K562 (cell line): ENCODE results near the gene ETV7.

Experiments
- ARHGAP35 ChIP-seq: fragments of 450-650 bp; IDR thresholded peaks from 2 replicates; pipeline ENCODE4 v1.6.1; 2018; ENCODE audit not compliant: partially characterized antibody
- ESRRA ChIP-seq: fragments of 450-650 bp; IDR thresholded peaks from 2 replicates; pipeline ENCODE4 v1.6.1; 2014; ENCODE audit warnings: low read depth, mild to moderate bottlenecking, moderate library complexity, borderline replicate concordance
- FOXA1 ChIP-seq: fragments of 450-650 bp; IDR thresholded peaks from 2 replicates; pipeline ENCODE4 v1.6.1; 2016; ENCODE audit warnings: mild to moderate bottlenecking, borderline replicate concordance
- PHF20 ChIP-seq: fragments of 450-650 bp; IDR thresholded peaks from 2 replicates; pipeline ENCODE4 v1.6.1; 2018; ENCODE audit not compliant: partially characterized antibody
- RAD21 ChIP-seq, 2 experiments: fragments of 250-450 bp in 1 of 2; fragments of 450-650 bp in 1 of 2; sonication (Bioruptor Pico) in 1 of 2; formaldehyde crosslinking in 1 of 2; IDR thresholded peaks in 1 of 2; conservative IDR thresholded peaks in 1 of 2; 2 replicates each; pipeline versions ENCODE4 v1.4.0 to v1.8.0; 2020 to 2022; ENCODE audit warnings: mild to moderate bottlenecking in 2 of 2, moderate library complexity in 1 of 2
- RFX5 ChIP-seq: IDR thresholded peaks from 2 replicates; pipeline ENCODE4 v1.6.1; 2011; ENCODE audit warnings: low read depth, mild to moderate bottlenecking, improper control_type of control experiment, low read length
- TAF7 ChIP-seq: fragments of 450-650 bp; IDR thresholded peaks from 2 replicates; pipeline ENCODE4 v1.6.1; 2016; ENCODE audit warnings: missing genetic modification characterization, missing compliant biosample characterization
- ZNF778 ChIP-seq: fragments of 450-650 bp; formaldehyde crosslinking; IDR thresholded peaks from 2 replicates; pipeline ENCODE4 v1.4.0; 2020; ENCODE audit warnings: mild to moderate bottlenecking, moderate library complexity
- TF ChIP-seq, protein P1 (sequence below), 3 experiments: IDR thresholded peaks in 2 of 3; conservative IDR thresholded peaks in 1 of 3; 2 replicates each; pipeline ENCODE4 v1.5.1; 2011 to 2012; ENCODE audit warnings: low read length in 3 of 3, mild to moderate bottlenecking in 3 of 3, control low read depth in 2 of 3, improper control_type of control experiment in 1 of 3, inconsistent platforms in 1 of 3, low read depth in 1 of 3, mixed read lengths in 1 of 3, moderate library complexity in 1 of 3; ENCODE audit not compliant: insufficient read depth in 2 of 3

DNA sequence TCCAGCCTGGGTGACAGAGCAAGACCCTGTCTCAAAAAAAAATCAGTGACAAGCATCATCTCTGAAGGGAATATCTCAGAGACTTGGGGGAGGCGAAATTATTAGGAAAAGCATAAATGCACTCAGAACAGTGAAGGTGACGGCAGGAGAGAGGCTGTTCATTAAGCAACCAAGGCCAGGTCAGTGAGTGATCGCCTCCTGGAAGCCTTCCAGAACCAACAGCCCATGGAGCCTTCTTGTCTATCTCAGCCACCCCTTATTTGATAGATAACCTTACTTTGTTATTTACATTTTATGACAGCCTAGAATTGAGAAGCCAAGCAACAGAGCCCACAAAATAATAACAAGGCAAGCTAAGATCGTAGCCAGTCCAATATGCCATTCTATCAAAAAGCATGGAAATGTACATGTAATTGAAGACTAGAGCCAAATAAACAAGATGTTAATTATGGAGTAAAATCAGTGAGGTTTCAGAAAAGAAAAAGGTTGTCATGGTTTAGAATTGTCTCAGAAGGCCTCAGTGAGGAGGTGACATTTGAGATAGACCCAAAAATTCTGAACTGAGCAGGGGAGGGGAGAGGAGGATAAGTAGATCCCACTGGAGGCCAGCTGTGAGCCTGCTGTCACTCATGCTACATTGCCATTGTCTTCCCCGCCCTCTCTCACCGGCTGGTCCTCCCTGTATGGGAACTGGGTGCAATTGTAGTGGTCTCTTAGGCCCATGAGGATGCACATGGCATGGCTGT, 68.6 kb downstream of the ETV7 start:
- no peak for TF ChIP-seq RAD21 (CRISPR knock-in tag; conservative IDR thresholded peaks at IDR 0.05 in 1 of 2, IDR thresholded peaks at IDR 0.05 in 1 of 2)
- TF ChIP-seq FOXA1: no peak
- no peak for TF ChIP-seq RFX5
- no peak for TF ChIP-seq PHF20
- no peak for TF ChIP-seq ZNF778 (CRISPR knock-in tag)
- no peak for TF ChIP-seq ARHGAP35
- TF ChIP-seq ESRRA: no peak
- TF ChIP-seq, protein P1, sequence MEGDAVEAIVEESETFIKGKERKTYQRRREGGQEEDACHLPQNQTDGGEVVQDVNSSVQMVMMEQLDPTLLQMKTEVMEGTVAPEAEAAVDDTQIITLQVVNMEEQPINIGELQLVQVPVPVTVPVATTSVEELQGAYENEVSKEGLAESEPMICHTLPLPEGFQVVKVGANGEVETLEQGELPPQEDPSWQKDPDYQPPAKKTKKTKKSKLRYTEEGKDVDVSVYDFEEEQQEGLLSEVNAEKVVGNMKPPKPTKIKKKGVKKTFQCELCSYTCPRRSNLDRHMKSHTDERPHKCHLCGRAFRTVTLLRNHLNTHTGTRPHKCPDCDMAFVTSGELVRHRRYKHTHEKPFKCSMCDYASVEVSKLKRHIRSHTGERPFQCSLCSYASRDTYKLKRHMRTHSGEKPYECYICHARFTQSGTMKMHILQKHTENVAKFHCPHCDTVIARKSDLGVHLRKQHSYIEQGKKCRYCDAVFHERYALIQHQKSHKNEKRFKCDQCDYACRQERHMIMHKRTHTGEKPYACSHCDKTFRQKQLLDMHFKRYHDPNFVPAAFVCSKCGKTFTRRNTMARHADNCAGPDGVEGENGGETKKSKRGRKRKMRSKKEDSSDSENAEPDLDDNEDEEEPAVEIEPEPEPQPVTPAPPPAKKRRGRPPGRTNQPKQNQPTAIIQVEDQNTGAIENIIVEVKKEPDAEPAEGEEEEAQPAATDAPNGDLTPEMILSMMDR (IDR thresholded peaks at IDR 0.05 in 2 of 3, conservative IDR thresholded peaks at IDR 0.05 in 1 of 3; ENCODE audit: insufficient read depth in 2 of 3, low read depth in 1 of 3, low read length in 3 of 3): no peak
- no peak for TF ChIP-seq TAF7
